Measurements from ENCODE around the gene ARFGEF2. TPM values are rescaled to one million over a fixed set of nuclear protein-coding genes. Genes with fewer than 3 reads are reported as not detected.
"Not testable (repeated sequence)": the region's sequence is repeated elsewhere in the genome, so short reads cannot be mapped to it uniquely, and the experiment has no call there.

The ARFGEF2 gene
- total RNA-seq, 2 experiments from 2014 or later, result 18.2 to 18.6 TPM

- H3K36me3 Mint-ChIP-seq (ENCODE audit: low read depth), result peaks cover 2% of the 10 kb centered on the region
- H3K27me3 Mint-ChIP-seq (ENCODE audit: low read depth), result no peaks in the 10 kb centered on the region
- CTCF ChIA-PET, result no interaction called here
Observed at GRCh38 chr20:48932375-48932941, 10.9 kb downstream of the ARFGEF2 start.

GRCh38 chr20:48933017-48933766 lies 11.7 kb downstream of the ARFGEF2 start:
- Mint-ChIP-seq H3K27me3 (ENCODE audit: low read depth) (no peaks in the 10 kb centered on the region), H3K36me3 (ENCODE audit: low read depth) (peaks cover 2% of the 10 kb centered on the region), H3K27ac (no peak overlapping the region), H3K9me3 (no peaks in the 10 kb centered on the region), H3K4me3 (no peak overlapping the region), H3K4me1 (ENCODE audit: low read depth) (peaks cover 27% of the 10 kb centered on the region)
- no peak for DNase-seq
- CTCF ChIA-PET, result no interaction called here
- intact Hi-C loops (cut with micrococcal nuclease), result no loop called here

More at GRCh38 chr20:48932375-48932941, 10.9 kb downstream of the ARFGEF2 start:
- H3K9me3 Mint-ChIP-seq, result no peaks in the 10 kb centered on the region
- intact Hi-C loops (cut with micrococcal nuclease), result no loop called here
- peaks cover 22% of the 10 kb centered on the region for H3K4me1 Mint-ChIP-seq (ENCODE audit: low read depth)
- H3K4me3 Mint-ChIP-seq, result no peak overlapping the region
- no peak for DNase-seq
- no peak overlapping the region for H3K27ac Mint-ChIP-seq

DNA sequence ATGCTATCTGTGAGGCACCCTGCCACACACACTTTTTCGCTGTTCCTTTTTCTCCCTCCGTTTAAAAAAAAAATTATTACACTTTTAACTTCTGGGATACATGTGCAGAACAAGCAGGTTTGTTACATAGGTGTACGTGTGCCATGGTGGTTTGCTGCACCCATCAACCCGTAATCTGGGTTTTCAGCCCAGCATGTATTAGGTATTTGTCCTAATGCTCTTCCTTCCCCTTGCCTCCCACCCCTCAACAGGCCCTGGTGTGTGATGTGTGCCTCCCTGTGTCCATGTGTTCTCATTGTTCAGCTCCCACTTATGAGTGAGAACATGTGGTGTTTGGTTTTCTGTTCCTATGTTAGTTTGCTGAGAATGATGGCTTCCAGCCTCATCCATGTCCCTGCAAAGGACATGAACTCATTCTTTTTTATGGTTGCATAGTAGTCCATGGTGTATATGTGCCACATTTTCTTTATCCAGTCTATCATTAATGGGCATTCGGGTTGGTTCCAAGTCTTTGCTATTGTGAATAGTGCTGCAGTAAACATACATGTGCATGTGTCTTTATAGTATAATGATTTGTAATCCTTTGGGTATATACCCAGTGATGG lies 12.9 kb downstream of the ARFGEF2 start:
- H3K36me3 Mint-ChIP-seq (ENCODE audit: low read depth); H3K4me3 Mint-ChIP-seq; intact Hi-C loops (cut with micrococcal nuclease); H3K9me3 Mint-ChIP-seq; CTCF ChIA-PET; DNase-seq; H3K27ac Mint-ChIP-seq; H3K27me3 Mint-ChIP-seq (ENCODE audit: low read depth): not testable (repeated sequence)
- H3K4me1 Mint-ChIP-seq (ENCODE audit: low read depth), result peaks cover 31% of the 10 kb centered on the region

GRCh38 chr20:48934966-48935365 lies 13.5 kb downstream of the ARFGEF2 start:
- intact Hi-C loops (cut with micrococcal nuclease); H3K4me3 Mint-ChIP-seq; DNase-seq; H3K36me3 Mint-ChIP-seq (ENCODE audit: low read depth); H3K27me3 Mint-ChIP-seq (ENCODE audit: low read depth); CTCF ChIA-PET; H3K9me3 Mint-ChIP-seq: not testable (repeated sequence)
- Mint-ChIP-seq H3K27ac (peak overlapping the region; percentile 14), H3K4me1 (ENCODE audit: low read depth) (peaks cover 32% of the 10 kb centered on the region)

DNA sequence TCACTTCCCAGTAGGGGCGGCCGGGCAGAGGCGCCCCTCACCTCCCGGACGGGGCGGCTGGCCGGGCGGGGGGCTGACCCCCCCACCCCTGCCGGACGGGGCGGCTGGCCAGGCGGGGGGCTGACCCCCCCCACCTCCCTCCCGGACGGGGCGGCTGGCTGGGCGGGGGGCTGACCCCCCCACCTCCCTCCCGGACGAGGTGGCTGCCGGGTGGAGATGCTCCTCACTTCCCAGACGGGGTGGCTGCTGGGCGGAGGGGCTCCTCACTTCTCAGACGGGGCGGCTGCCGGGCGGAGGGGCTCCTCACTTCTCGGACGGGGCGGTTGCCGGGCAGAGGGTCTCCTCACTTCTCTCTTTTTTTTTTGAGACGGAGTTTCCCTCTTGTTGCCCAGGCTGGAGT lies 14.7 kb downstream of the ARFGEF2 start:
- H3K4me3 Mint-ChIP-seq; CTCF ChIA-PET; DNase-seq; H3K36me3 Mint-ChIP-seq (ENCODE audit: low read depth); intact Hi-C loops (cut with micrococcal nuclease); H3K9me3 Mint-ChIP-seq; H3K27me3 Mint-ChIP-seq (ENCODE audit: low read depth): not testable (repeated sequence)
- Mint-ChIP-seq H3K27ac (peak overlapping the region; percentile 20), H3K4me1 (ENCODE audit: low read depth) (peaks cover 32% of the 10 kb centered on the region)

- H3K4me1 Mint-ChIP-seq (ENCODE audit: low read depth), result peaks cover 32% of the 10 kb centered on the region
- CTCF ChIA-PET, result interaction anchor here (0.9 kb wide), 1 partner anchor 302 kb away, joined by 3 read pairs; no protein-coding TSS in a partner anchor
- peaks cover 5% of the 10 kb centered on the region for H3K36me3 Mint-ChIP-seq (ENCODE audit: low read depth)
- no peaks in the 10 kb centered on the region for H3K27me3 Mint-ChIP-seq (ENCODE audit: low read depth)
- intact Hi-C loops (cut with micrococcal nuclease), result no loop called here
- DNase-seq, result no peak
- H3K4me3 Mint-ChIP-seq, result no peak overlapping the region
- H3K9me3 Mint-ChIP-seq, result no peaks in the 10 kb centered on the region
- no peak overlapping the region for H3K27ac Mint-ChIP-seq
Observed at GRCh38 chr20:48937674-48938073, 16.2 kb downstream of the ARFGEF2 start.

DNA sequence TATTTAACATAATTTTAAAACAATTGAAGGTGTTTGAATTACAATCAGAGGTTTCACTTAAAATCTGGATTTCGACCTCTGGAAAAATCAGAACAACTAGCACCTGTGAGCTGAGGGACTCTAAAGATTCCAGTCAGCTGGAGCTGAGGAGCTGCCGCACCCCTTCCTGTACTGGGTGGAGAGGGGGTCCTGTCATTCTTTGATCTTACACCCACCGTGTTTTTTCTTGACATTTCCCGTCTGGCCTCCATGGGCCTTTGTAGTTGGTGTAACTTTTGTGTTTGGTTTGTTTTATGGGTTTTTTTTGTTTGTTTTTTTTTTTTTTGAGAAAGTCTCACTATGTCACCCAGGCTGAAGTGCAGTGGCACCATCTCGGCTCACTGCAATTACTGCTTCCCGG lies 17.2 kb downstream of the ARFGEF2 start:
- Mint-ChIP-seq H3K9me3 (no peaks in the 10 kb centered on the region), H3K27me3 (ENCODE audit: low read depth) (no peaks in the 10 kb centered on the region), H3K4me1 (ENCODE audit: low read depth) (peaks cover 28% of the 10 kb centered on the region), H3K36me3 (ENCODE audit: low read depth) (peaks cover 5% of the 10 kb centered on the region), H3K27ac (no peak overlapping the region), H3K4me3 (no peak overlapping the region)
- intact Hi-C loops (cut with micrococcal nuclease), result no loop called here
- CTCF ChIA-PET, result interaction anchor here (0.9 kb wide), 2 partner anchors 16 to 303 kb away, joined by 3 read pairs; no protein-coding TSS in a partner anchor
- DNase-seq, result no peak

DNA sequence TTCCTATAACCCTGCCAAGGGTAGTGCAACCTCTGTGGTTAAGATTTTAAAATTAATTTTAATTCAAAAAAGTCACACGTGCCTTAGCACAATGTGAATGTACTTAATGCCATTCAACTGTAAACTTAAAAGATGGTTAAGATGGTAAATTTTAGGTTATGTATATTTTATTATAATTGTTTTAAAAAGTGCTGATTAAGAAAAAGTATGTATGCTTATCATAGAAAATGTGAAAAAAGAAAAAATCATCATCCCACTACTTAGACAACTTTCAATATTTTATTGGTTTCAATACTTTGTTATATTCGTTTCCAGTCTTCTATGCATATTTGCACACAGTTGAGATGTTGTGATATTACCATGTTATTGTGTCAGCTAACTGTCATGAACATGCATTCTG lies 18.7 kb downstream of the ARFGEF2 start:
- no peak for DNase-seq
- peaks cover 23% of the 10 kb centered on the region for H3K4me1 Mint-ChIP-seq (ENCODE audit: low read depth)
- no peak overlapping the region for H3K4me3 Mint-ChIP-seq
- peaks cover 3% of the 10 kb centered on the region for H3K36me3 Mint-ChIP-seq (ENCODE audit: low read depth)
- no peaks in the 10 kb centered on the region for H3K9me3 Mint-ChIP-seq
- CTCF ChIA-PET, result interaction anchor here (1.0 kb wide), 1 partner anchor 320 kb away, joined by 3 read pairs; no protein-coding TSS in a partner anchor
- no peak overlapping the region for H3K27ac Mint-ChIP-seq
- intact Hi-C loops (cut with micrococcal nuclease), result no loop called here
- H3K27me3 Mint-ChIP-seq (ENCODE audit: low read depth), result no peaks in the 10 kb centered on the region

DNA sequence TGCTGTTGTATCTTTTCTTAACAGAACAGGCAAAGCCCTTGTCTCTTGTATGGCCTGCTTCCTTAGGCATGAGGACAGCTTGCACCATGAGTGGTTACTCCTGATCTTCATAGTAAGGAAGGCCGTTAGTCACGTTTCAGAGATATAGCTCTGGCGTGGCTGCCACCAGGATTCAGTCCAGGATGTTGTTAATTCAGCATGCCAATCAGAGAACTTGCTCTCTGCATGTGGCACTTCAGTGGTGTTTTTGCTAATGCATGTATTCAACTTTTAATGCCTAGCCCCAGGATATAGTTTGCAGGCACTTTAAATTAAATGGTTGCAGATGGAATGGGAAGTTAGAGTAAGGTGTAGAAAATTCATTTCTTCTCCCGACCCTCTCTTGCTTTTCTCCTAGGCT lies 20.0 kb downstream of the ARFGEF2 start:
- H3K9me3 Mint-ChIP-seq, result no peaks in the 10 kb centered on the region
- no peak overlapping the region for H3K4me3 Mint-ChIP-seq
- intact Hi-C loops (cut with micrococcal nuclease), result no loop called here
- H3K4me1 Mint-ChIP-seq (ENCODE audit: low read depth), result peaks cover 23% of the 10 kb centered on the region
- H3K36me3 Mint-ChIP-seq (ENCODE audit: low read depth), result peaks cover 3% of the 10 kb centered on the region
- CTCF ChIA-PET, result interaction anchor here (0.9 to 1.4 kb wide), 3 partner anchors 19 to 321 kb away, joined by 3 read pairs; no protein-coding TSS in a partner anchor
- no peak for DNase-seq
- H3K27ac Mint-ChIP-seq, result no peak overlapping the region
- H3K27me3 Mint-ChIP-seq (ENCODE audit: low read depth), result no peaks in the 10 kb centered on the region

DNA sequence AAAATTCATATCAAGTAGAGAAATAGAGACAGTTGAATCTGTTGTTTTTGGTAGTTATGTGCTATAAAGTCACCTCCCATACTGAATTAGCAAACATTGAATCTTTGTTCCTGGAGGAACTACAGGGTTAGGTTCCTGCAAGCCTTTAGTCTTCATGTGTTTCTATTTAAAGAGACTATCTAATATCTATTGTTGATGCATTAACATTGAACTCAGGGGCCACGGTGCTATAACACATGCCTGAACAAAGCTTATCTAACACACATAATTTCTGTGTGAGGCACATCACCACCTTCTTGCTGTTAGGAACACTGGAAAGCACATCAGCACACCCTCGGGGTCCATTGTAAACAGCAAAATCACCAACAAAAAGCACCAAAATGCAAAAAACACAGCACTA lies 21.2 kb downstream of the ARFGEF2 start:
- intact Hi-C loops (cut with micrococcal nuclease), result no loop called here
- Mint-ChIP-seq H3K36me3 (ENCODE audit: low read depth) (peaks cover 3% of the 10 kb centered on the region), H3K4me1 (ENCODE audit: low read depth) (peaks cover 13% of the 10 kb centered on the region), H3K27me3 (ENCODE audit: low read depth) (no peaks in the 10 kb centered on the region), H3K27ac (no peak overlapping the region), H3K9me3 (no peaks in the 10 kb centered on the region), H3K4me3 (no peak overlapping the region)
- CTCF ChIA-PET, result interaction anchor here (1.4 kb wide), 1 partner anchor 18 kb away, joined by 3 read pairs; no protein-coding TSS in a partner anchor
- DNase-seq, result no peak

DNA sequence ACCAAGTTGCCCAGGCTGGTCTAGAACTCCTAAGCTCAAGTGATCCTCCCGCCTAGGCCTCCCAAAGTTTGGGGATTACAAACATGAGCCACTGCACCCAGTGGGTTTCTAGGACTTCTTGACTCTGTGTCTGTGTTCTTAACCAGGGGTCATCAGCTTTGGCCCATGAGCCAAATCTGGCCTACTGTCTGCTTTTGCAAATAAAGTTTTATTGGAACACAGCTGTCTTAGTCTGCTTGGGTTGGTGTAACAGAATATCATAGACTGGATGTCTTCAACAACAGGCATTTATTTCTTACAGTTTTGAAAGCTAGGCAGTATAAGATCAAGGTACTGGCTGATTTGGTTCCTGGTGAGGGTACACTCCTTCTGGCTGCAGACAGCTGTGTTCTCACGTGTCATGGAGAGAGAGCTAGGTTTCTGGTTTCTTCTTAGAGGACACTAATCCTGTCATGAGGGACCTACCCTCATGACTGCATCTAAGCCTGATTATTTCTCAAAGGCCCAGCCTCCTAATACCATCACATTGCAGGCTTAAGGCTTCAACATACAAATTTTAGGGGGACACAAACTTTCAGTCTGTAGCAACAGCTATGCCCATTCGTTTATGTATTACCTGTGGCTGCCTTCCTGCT lies 23.3 kb downstream of the ARFGEF2 start:
- CTCF ChIA-PET, result interaction anchor here (0.6 to 1.0 kb wide), 2 partner anchors 324 to 1628 kb away, joined by 3 read pairs; no protein-coding TSS in a partner anchor
- intact Hi-C loops (cut with micrococcal nuclease), result no loop called here
- Mint-ChIP-seq H3K27ac (no peak overlapping the region), H3K4me3 (no peak overlapping the region), H3K9me3 (no peaks in the 10 kb centered on the region), H3K4me1 (ENCODE audit: low read depth) (no peaks in the 10 kb centered on the region), H3K36me3 (ENCODE audit: low read depth) (peaks cover 5% of the 10 kb centered on the region), H3K27me3 (ENCODE audit: low read depth) (no peaks in the 10 kb centered on the region)
- no peak for DNase-seq

DNA sequence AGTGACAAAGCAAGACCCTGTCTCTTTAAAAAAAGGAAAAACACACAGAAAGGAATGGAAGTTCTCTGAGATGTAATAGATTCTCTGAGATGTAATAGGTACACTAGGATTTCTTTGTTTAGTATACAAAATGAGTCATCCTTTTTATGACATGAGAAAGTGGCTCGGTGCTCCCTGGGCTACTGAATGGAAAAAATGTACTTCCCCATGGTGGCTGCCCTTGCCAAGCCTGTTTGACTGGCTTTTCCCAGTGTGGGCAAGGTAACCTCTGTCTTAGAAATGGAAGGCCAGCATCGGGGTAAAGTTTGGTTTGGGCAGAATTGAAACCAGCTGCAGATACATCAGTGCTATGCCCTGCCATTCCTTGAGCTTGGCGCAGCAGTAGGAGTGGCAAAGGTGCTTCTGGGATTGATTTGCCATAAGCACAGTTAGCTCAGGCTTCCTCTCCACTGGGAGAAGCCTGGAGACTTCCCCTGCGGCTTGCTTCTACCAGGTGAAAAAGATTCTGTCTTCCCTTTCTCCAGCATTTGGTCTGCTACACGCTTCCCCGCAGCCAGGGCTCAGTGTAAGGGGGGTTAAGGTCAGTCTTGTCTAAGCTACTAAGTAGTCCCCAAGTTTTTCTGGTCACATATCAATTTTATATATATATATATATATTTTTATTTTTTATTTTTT lies 24.5 kb downstream of the ARFGEF2 start:
- Mint-ChIP-seq H3K4me3 (no peak overlapping the region), H3K36me3 (ENCODE audit: low read depth) (peaks cover 9% of the 10 kb centered on the region), H3K27me3 (ENCODE audit: low read depth) (no peaks in the 10 kb centered on the region), H3K9me3 (no peaks in the 10 kb centered on the region), H3K4me1 (ENCODE audit: low read depth) (no peaks in the 10 kb centered on the region), H3K27ac (no peak overlapping the region)
- intact Hi-C loops (cut with micrococcal nuclease), result no loop called here
- CTCF ChIA-PET, result interaction anchor here (0.6 kb wide), 2 partner anchors 10 to 1292 kb away, joined by 3 read pairs; no protein-coding TSS in a partner anchor
- DNase-seq, result no peak

All from activated naive CD4-positive, alpha-beta T cell treated with anti-CD3 and anti-CD28 coated beads for 36 hours (primary cell).